ENCODE data around the gene KCNJ6.

KCNJ6 gene

DNA sequence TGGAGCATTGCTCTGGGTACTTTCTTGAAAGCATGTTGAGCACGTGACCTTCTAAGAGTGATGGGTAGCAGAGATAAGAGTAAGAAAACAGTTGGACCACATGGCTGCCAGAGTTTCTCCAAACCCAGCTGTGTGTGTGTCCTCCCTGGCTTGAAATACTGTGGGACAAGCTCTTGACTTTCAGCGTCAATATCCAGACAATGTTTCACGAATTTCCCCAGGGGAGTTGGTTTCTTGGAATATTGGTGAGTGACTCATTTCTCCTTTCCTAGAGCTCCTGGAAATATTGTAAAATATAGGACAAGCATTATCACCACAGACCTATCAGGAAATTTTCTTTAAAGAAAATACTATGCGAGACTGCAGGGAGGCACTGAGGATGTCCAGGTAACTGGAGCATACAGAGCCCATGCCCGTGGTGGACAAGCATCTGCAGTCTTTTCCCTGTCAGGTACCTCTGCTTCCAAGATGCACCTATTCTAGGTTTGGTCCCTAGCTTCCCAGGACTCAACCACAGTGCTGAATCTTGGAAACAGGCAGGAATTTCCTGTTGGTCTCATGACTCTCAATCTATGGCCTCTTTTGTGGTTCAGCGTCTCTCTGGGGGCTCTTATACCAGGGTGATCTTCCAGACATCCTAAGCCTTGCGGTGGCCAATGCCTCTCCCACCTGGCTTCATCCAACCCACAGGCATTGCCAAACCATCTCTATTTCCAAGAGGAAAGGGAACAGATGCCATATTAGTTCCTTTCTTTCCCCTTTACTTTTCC, 67.4 kb downstream of the KCNJ6 start:
- 58% methylated on average over 6 of the region's 7 CpGs for WGBS
- peak overlapping the region; percentile 40 to 63 for H3K4ac ChIP-seq (ENCODE audit: low read depth in 1 of 2, low read length in 2 of 2)
- H3K9ac ChIP-seq (ENCODE audit: low read length), result no peak overlapping the region

DNA sequence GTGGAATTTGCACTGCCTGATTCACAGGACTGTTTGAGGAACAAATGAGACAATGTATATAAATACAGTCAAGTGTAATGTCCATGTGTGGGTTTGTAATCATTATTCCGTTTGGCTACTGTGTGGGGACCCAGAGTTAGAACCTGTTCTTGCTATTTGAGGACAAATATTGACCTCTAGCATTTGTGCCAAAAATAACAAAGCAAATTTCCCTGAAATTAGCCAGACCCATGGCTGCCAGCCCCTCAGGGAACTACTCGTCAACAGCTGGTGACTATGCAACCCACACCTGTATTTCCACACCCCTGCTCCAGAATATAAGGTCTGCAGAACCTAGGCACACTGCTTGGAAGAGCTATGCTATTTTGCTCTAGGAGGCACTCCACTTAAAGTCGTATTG, 70.7 kb downstream of the KCNJ6 start:
- no peak overlapping the region for H2BK5ac ChIP-seq (ENCODE audit: low read depth, low read length, poor library complexity, severe bottlenecking)
- H2BK15ac ChIP-seq (ENCODE audit: low read depth, poor library complexity, severe bottlenecking), result no peak overlapping the region
- H3K4ac ChIP-seq (ENCODE audit: low read depth in 1 of 2, low read length in 2 of 2), result no peak overlapping the region
- no peak overlapping the region for H3K27ac ChIP-seq (ENCODE audit: low read length, poor library complexity, severe bottlenecking)
- H3K18ac ChIP-seq (ENCODE audit: low read depth in 1 of 2, low read length in 2 of 2), result no peak overlapping the region
- no peak overlapping the region for H3K14ac ChIP-seq (ENCODE audit: low read length in 2 of 2)
- peaks cover 0 to 43% of the 10 kb centered on the region in 2 experiments for H3K27me3 ChIP-seq (ENCODE audit: control insufficient read depth in 1 of 2, insufficient read depth in 1 of 2, low read length in 2 of 2)
- no peak for DNase-seq
- H3K9ac ChIP-seq (ENCODE audit: low read length), result no peak overlapping the region
- H2BK120ac ChIP-seq (ENCODE audit: low read depth, low read length), result no peak overlapping the region
- peaks cover 0 to 3% of the 10 kb centered on the region in 2 experiments for H3K36me3 ChIP-seq (ENCODE audit: control insufficient read depth in 1 of 2, insufficient read depth in 2 of 2, low read depth in 1 of 2, low read length in 2 of 2)
- H3K4me1 ChIP-seq (ENCODE audit: control insufficient read depth, insufficient read depth, low read depth, low read length), result peaks cover 15% of the 10 kb centered on the region
- H4K91ac ChIP-seq (ENCODE audit: low read length), result no peak overlapping the region
- no peak overlapping the region for H3K4me2 ChIP-seq (ENCODE audit: low read length, poor library complexity, severe bottlenecking)
- 85% methylated on average over 3 of the region's 3 CpGs for WGBS
- no peaks in the 10 kb centered on the region for H3K79me1 ChIP-seq (replicated peaks; ENCODE audit: low read length, poor library complexity, severe bottlenecking)
- H2AFZ ChIP-seq (ENCODE audit: low read depth, low read length), result no peak overlapping the region
- peaks cover 17% of the 10 kb centered on the region for H3K9me3 ChIP-seq (ENCODE audit: control insufficient read depth, low read length)
- H3K23ac ChIP-seq (ENCODE audit: low read length in 2 of 2), result no peak overlapping the region
- no peak overlapping the region for H2BK12ac ChIP-seq (ENCODE audit: low read length in 2 of 2)
- peak overlapping the region; percentile 37 for H2AK5ac ChIP-seq (ENCODE audit: low read length, severe bottlenecking)
- no peak overlapping the region for H4K8ac ChIP-seq (ENCODE audit: low read length)
- no peak overlapping the region for H3K4me3 ChIP-seq (ENCODE audit: insufficient read depth in 1 of 2, low read depth in 1 of 2, low read length in 2 of 2)

More for the DNA sequence above, 67.4 kb downstream of the KCNJ6 start:
- H3K9me3 ChIP-seq (ENCODE audit: control insufficient read depth, low read length), result no peaks in the 10 kb centered on the region
- peak overlapping the region; percentile 92 for H3K27ac ChIP-seq (ENCODE audit: low read length, poor library complexity, severe bottlenecking)
- H2BK120ac ChIP-seq (ENCODE audit: low read depth, low read length), result no peak overlapping the region
- peaks cover 15% of the 10 kb centered on the region for H3K4me1 ChIP-seq (ENCODE audit: control insufficient read depth, insufficient read depth, low read depth, low read length)
- H2BK15ac ChIP-seq (ENCODE audit: low read depth, poor library complexity, severe bottlenecking), result no peak overlapping the region
- peak overlapping the region; percentile 84 for H2BK5ac ChIP-seq (ENCODE audit: low read depth, low read length, poor library complexity, severe bottlenecking)
- H2BK12ac ChIP-seq (ENCODE audit: low read length in 2 of 2), result peak overlapping the region; percentile 23 to 66
- H3K79me1 ChIP-seq (replicated peaks; ENCODE audit: low read length, poor library complexity, severe bottlenecking), result no peaks in the 10 kb centered on the region
- peak; percentile 66 for DNase-seq
- H4K91ac ChIP-seq (ENCODE audit: low read length), result peak overlapping the region; percentile 71
- H3K4me3 ChIP-seq (ENCODE audit: insufficient read depth in 1 of 2, low read depth in 1 of 2, low read length in 2 of 2), result no peak overlapping the region
- H3K36me3 ChIP-seq (ENCODE audit: control insufficient read depth in 1 of 2, insufficient read depth in 2 of 2, low read depth in 1 of 2, low read length in 2 of 2), result peaks cover 0 to 3% of the 10 kb centered on the region in 2 experiments
- peak overlapping the region; percentile 22 for H4K8ac ChIP-seq (ENCODE audit: low read length)
- peak overlapping the region; percentile 97 for H2AK5ac ChIP-seq (ENCODE audit: low read length, severe bottlenecking)
- no peak overlapping the region for H3K23ac ChIP-seq (ENCODE audit: low read length in 2 of 2)
- no peak overlapping the region for H2AFZ ChIP-seq (ENCODE audit: low read depth, low read length)
- H3K14ac ChIP-seq (ENCODE audit: low read length in 2 of 2), result no peak overlapping the region
- H3K4me2 ChIP-seq (ENCODE audit: low read length, poor library complexity, severe bottlenecking), result no peak overlapping the region
- peak overlapping the region; percentile 78 to 89 for H3K18ac ChIP-seq (ENCODE audit: low read depth in 1 of 2, low read length in 2 of 2)
- peaks cover 0 to 44% of the 10 kb centered on the region in 2 experiments for H3K27me3 ChIP-seq (ENCODE audit: control insufficient read depth in 1 of 2, insufficient read depth in 1 of 2, low read length in 2 of 2)

DNA sequence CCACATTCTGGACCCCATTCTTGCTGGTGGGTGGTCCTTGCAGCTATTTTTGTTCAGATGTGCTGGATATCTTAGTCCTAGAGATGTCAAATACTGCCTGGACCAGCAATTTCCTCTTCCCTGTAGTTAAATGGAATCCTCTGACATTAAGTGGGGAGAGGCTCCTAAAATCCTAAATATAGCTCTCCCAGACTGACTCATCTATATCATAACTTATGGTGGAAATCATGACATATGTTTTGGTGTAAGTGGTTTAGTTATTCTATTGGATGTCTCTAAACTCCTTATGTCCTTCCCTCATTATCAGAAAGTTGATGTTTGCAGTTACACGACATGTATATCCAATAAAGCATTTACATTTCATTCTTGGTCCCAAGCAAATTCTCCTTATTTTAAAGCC, 73.1 kb downstream of the KCNJ6 start:
- no peak overlapping the region for H3K4me2 ChIP-seq (ENCODE audit: low read length, poor library complexity, severe bottlenecking)
- H3K9me3 ChIP-seq (ENCODE audit: control insufficient read depth, low read length), result peaks cover 17% of the 10 kb centered on the region
- H2BK5ac ChIP-seq (ENCODE audit: low read depth, low read length, poor library complexity, severe bottlenecking), result no peak overlapping the region
- H3K9ac ChIP-seq (ENCODE audit: low read length), result no peak overlapping the region
- no peak overlapping the region for H2BK12ac ChIP-seq (ENCODE audit: low read length in 2 of 2)
- H2BK120ac ChIP-seq (ENCODE audit: low read depth, low read length), result no peak overlapping the region
- peaks cover 3% of the 10 kb centered on the region for H3K4me1 ChIP-seq (ENCODE audit: control insufficient read depth, insufficient read depth, low read depth, low read length)
- no peak overlapping the region for H3K14ac ChIP-seq (ENCODE audit: low read length in 2 of 2)
- no peak overlapping the region for H3K27ac ChIP-seq (ENCODE audit: low read length, poor library complexity, severe bottlenecking)
- H3K4ac ChIP-seq (ENCODE audit: low read depth in 1 of 2, low read length in 2 of 2), result no peak overlapping the region
- peak overlapping the region; percentile 36 for H4K91ac ChIP-seq (ENCODE audit: low read length)
- no peak overlapping the region for H2AFZ ChIP-seq (ENCODE audit: low read depth, low read length)
- no peak overlapping the region for H4K8ac ChIP-seq (ENCODE audit: low read length)
- WGBS, result no CpG with 5 or more reads among the region's 1 CpG
- H3K27me3 ChIP-seq (ENCODE audit: control insufficient read depth in 1 of 2, insufficient read depth in 1 of 2, low read length in 2 of 2), result peaks cover 0 to 42% of the 10 kb centered on the region in 2 experiments
- no peaks in the 10 kb centered on the region for H3K79me1 ChIP-seq (replicated peaks; ENCODE audit: low read length, poor library complexity, severe bottlenecking)
- no peak overlapping the region for H2AK5ac ChIP-seq (ENCODE audit: low read length, severe bottlenecking)
- no peak overlapping the region for H2BK15ac ChIP-seq (ENCODE audit: low read depth, poor library complexity, severe bottlenecking)
- H3K18ac ChIP-seq (ENCODE audit: low read depth in 1 of 2, low read length in 2 of 2), result no peak overlapping the region
- peaks cover 0 to 3% of the 10 kb centered on the region in 2 experiments for H3K36me3 ChIP-seq (ENCODE audit: control insufficient read depth in 1 of 2, insufficient read depth in 2 of 2, low read depth in 1 of 2, low read length in 2 of 2)
- H3K4me3 ChIP-seq (ENCODE audit: insufficient read depth in 1 of 2, low read depth in 1 of 2, low read length in 2 of 2), result no peak overlapping the region
- no peak overlapping the region for H3K23ac ChIP-seq (ENCODE audit: low read length in 2 of 2)
- DNase-seq, result peak; percentile 62

DNA sequence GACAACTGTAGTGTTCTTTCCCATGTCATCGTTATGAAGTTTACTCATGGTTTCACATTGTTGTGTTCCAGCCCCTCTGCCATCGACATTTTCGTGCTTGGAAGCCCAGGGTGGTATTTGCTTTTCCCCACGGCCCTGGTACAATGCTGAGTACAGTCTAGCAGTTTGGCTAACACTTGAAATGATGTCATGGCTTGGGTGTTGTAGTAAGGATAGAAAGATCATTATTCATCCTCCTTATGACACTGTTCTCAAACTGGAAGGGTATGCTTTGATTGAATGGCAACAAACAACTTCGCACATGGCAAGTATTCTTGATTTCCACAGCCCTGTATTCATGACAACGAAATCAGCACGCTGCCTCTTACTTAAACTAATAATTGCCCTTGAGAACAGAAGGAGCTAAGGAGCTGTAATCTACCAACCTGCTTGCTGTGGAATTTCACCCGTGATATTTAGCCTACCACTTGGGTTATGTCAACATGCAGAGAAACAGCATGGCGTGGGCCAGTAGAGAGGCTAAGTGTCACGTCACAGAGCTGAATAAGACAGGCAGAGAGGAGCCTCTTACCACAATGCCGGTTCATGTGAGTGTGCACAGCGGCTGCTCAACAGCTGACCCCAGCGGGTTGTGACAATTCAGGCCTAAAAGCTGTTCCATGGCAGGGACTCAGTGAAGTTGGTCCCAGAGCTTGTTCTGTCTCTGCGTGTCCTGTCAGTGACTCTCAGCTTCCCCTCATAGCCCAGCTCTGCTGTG, 73.9 kb downstream of the KCNJ6 start:
- peak; percentile 45 for DNase-seq
- Histone ChIP-seq H2BK120ac (ENCODE audit: low read depth, low read length) (no peak overlapping the region), H3K27me3 (ENCODE audit: control insufficient read depth in 1 of 2, insufficient read depth in 1 of 2, low read length in 2 of 2) (peaks cover 0 to 35% of the 10 kb centered on the region in 2 experiments), H2BK12ac (ENCODE audit: low read length in 2 of 2) (no peak overlapping the region), H3K4me2 (ENCODE audit: low read length, poor library complexity, severe bottlenecking) (no peak overlapping the region), H4K8ac (ENCODE audit: low read length) (no peak overlapping the region), H4K91ac (ENCODE audit: low read length) (peak overlapping the region; percentile 36), H3K18ac (ENCODE audit: low read depth in 1 of 2, low read length in 2 of 2) (peak overlapping the region; percentile 1 to 14), H3K4ac (ENCODE audit: low read depth in 1 of 2, low read length in 2 of 2) (peak overlapping the region in 1 of 2 experiments; percentile 1), H2AK5ac (ENCODE audit: low read length, severe bottlenecking) (no peak overlapping the region), H2BK5ac (ENCODE audit: low read depth, low read length, poor library complexity, severe bottlenecking) (no peak overlapping the region), H3K36me3 (ENCODE audit: control insufficient read depth in 1 of 2, insufficient read depth in 2 of 2, low read depth in 1 of 2, low read length in 2 of 2) (no peaks in the 10 kb centered on the region), H2BK15ac (ENCODE audit: low read depth, poor library complexity, severe bottlenecking) (no peak overlapping the region), H3K4me3 (ENCODE audit: insufficient read depth in 1 of 2, low read depth in 1 of 2, low read length in 2 of 2) (no peak overlapping the region), H3K9me3 (ENCODE audit: control insufficient read depth, low read length) (peaks cover 17% of the 10 kb centered on the region), H3K9ac (ENCODE audit: low read length) (no peak overlapping the region), H3K79me1 (replicated peaks; ENCODE audit: low read length, poor library complexity, severe bottlenecking) (no peaks in the 10 kb centered on the region), H3K23ac (ENCODE audit: low read length in 2 of 2) (no peak overlapping the region), H2AFZ (ENCODE audit: low read depth, low read length) (no peak overlapping the region), H3K14ac (ENCODE audit: low read length in 2 of 2) (no peak overlapping the region), H3K4me1 (ENCODE audit: control insufficient read depth, insufficient read depth, low read depth, low read length) (no peaks in the 10 kb centered on the region), H3K27ac (ENCODE audit: low read length, poor library complexity, severe bottlenecking) (no peak overlapping the region)
- 83% methylated on average over 14 of the region's 14 CpGs for WGBS

Measured in mesenchymal stem cell (in vitro differentiated cells and primary cell).